HG03520 (cell line): Measurements from ENCODE around the gene ZNF830.
A peak's percentile ranks its signal among the peaks of the same experiment; 100 is the strongest.
"Not testable (repeated sequence)": the region's sequence is repeated elsewhere in the genome, so short reads cannot be mapped to it uniquely, and the experiment has no call there.

ENCODE experiments used
- ATAC-seq: cut with Tn5 transposase; IDR thresholded peaks from one replicate; pipeline ENCODE4 v1.9.1; 2021; ENCODE audit warnings: mild to moderate bottlenecking, moderate library complexity; ENCODE audit not compliant: unreplicated experiment

The ZNF830 gene, protein sequence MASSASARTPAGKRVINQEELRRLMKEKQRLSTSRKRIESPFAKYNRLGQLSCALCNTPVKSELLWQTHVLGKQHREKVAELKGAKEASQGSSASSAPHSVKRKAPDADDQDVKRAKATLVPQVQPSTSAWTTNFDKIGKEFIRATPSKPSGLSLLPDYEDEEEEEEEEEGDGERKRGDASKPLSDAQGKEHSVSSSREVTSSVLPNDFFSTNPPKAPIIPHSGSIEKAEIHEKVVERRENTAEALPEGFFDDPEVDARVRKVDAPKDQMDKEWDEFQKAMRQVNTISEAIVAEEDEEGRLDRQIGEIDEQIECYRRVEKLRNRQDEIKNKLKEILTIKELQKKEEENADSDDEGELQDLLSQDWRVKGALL

GRCh38 chr17:34961093-34961911 is at the start of gene ZNF830, which contains the start of gene CCT6B:
TSS of gene ZNF830 (plus strand) at chr17:34961540. CDS start at chr17:34961567, 27 bp downstream.
TSS of gene CCT6B (minus strand) at chr17:34961460. CDS start at chr17:34961393, 67 bp downstream.
- ATAC-seq = peak; percentile 90

DNA sequence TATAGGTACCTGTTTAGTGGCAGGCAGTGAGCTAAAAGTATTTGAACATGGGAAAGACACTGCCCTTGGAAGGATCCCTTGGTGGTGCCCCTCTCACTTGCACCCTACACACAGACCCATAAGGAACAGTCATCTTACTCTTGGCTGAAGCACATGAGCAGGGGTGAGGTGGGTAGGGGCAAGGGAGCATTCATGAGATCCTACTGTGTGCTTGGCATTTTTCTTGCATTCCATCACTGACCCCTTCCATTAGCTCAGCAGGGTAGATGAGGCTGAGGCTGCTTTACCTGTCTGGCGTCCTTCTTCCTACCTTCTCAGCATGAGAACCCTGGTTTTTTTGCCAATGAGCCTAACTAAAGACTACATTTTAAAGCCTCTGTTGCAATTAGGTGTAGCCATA is 48.3 kb upstream of the ZNF830 start:
- no peak for ATAC-seq

GRCh38 chr17:34916120-34916519 is 45.2 kb upstream of the ZNF830 start:
- no peak for ATAC-seq

DNA sequence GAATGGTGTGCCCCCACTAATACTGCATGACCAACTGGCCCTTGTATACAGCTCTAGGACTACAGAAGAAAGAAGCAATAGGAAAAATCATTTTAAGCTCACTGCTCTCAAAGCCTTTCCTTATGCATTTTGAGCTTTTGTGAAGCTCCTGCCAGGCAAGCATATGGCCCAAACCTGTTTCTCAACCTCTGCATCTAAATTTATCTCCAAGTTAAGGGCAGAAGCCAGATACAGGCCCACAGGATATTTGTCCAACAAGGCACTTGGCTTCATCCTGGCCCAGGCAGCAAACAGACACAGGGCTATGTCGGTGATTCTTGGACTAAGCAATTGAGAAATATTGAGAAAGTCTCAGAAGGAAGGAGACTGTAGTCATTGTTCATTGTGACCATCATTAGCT is 44.0 kb upstream of the ZNF830 start:
- ATAC-seq = no peak

- ATAC-seq = no peak
Observed at GRCh38 chr17:34920676-34921075, 40.7 kb upstream of the ZNF830 start.

GRCh38 chr17:34926661-34927060 is 34.7 kb upstream of the ZNF830 start:
- no peak for ATAC-seq

DNA sequence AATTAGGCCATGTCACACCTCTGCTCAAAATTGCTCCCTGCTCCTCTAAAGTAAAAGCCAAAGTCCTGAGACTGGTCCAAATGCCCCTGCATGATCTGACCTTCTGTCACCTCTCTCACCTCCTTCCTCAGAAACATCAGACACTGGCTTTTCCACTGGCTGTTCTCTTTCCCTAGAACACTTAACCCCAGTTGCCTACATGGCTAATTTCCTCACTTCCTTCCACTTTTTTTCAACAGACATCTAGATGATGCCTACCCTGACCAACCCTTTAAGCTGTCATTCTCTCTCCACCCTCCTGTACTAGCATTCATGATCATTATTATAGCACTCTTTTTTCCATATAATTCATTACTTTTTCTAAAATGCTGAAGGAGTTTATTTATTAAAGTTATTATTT is 31.1 kb upstream of the ZNF830 start:
- ATAC-seq = no peak

- ATAC-seq = not testable (repeated sequence)
Observed at GRCh38 chr17:34950780-34951179, 10.6 kb upstream of the ZNF830 start.

- ATAC-seq = no peak
Observed at GRCh38 chr17:34958438-34958837, 2.9 kb upstream of the ZNF830 start.

- no peak for ATAC-seq
Observed at GRCh38 chr17:34974179-34974578, 12.8 kb downstream of the ZNF830 start.

DNA sequence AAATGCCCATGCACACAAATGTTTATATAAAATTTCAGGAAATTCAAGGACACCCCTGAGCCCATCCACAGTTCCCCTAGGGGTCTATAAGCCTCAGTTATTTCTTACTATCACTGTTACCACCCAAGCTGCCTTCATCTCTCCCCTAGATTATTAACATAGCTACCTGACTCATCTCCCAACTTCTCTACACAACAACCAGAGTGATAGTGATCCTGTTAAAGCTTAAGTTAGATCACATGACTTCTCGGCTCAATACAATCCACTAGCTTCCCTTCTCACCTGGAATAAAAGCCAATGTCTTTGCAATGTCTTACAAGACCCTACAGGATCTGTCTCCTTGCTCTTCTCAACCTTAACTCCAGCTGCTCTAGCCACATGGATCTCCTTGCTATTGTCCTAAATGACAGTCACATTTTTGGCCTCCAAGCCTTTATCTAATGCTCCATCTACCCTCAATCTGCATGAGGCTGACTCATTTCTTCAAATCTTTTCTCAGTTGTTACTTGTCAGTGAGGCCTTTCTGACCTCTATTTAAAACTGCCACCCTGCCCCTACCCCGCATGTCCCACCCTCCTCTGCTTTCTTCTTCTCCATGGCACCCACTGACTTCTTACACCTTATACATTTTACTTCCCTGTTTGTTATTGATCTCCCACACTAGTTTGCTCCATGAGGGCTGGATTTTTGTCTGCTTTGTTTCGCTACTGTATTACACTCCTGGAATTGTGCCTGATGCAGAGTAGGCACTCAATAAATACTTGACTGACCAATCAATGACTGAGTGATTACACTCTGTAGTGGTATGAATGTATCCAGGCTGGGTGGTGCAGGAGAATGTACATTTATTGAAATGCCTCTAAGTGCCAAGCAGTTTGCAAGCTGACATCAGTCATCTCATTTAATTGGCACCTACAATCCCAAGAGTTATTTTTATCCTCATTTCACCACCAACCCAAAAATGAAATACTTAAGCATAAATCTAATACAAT is 13.8 kb downstream of the ZNF830 start:
- ATAC-seq = no peak

DNA sequence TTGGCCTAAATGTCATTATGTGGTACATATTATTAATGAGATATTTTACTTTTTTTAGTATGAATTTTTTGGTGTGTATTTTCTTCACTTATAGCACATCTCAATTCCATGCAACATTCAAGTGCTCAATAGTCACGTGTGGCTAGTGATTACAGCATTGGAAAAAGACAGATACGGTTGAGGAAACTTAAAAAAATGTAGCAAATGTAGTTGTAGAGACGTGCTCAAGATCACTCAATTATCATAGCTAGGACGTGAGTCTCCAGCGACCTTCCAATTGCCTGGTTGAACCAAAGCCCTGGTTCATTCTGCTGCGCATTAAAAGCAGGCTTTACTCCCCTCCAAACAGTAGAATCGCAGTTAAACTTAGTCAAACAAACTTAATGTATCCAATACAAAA is 17.8 kb downstream of the ZNF830 start:
- no peak for ATAC-seq

DNA sequence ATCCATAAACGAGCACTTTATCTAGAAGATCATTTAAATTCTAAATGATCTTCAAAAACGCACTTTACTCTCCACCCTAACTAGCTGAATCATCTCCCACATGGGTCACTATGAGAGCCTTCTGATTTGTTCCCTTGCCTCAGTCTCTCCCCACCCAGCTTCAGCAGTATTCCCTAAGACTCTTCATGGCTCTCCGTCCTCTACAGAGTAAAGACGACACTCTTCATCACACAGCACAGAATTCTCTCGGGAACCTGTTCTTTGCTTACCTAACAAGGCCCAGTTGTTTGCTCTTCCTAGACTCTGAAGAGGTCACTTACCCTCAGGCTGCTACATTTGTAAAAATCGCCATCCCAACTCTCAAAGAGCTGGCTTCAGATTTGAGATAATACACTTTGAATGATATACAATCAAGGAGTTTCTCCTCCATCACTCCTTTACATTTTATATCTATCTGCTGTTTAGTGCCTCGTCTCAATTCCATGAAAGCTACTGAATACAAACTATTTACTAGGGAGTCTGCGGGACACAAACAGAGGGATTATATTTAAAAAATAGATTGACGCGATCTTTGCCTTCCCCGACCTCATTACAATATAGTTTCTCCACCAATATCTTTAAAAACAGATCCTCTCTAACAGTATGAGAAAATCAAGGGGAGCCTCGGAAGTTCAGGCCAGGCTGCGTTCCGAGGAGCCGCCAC is 18.5 kb downstream of the ZNF830 start:
- no peak for ATAC-seq

DNA sequence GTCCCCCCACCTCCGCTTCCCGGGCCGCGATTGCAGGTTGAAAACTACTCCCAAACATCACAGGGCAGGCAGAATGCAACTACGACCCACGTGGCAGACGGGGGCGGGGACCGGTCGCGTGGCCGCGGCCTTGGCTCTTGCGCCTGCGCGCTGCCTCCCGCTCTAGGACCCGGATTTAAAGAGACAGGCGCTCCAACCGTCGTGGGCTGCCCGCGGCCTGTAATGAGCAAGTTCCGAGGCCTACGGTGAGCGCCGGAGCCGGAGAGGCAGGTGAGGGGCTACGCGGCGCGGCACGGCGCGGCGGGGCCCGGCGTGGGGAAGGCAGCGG is 19.0 kb downstream of the ZNF830 start, which contains the start of gene LIG3:
TSS of gene LIG3 (plus strand) at position 160 of the 328 bp plus-strand sequence. CDS start 2,494 bp downstream, outside the sequence.
- peak; percentile 88 for ATAC-seq

DNA sequence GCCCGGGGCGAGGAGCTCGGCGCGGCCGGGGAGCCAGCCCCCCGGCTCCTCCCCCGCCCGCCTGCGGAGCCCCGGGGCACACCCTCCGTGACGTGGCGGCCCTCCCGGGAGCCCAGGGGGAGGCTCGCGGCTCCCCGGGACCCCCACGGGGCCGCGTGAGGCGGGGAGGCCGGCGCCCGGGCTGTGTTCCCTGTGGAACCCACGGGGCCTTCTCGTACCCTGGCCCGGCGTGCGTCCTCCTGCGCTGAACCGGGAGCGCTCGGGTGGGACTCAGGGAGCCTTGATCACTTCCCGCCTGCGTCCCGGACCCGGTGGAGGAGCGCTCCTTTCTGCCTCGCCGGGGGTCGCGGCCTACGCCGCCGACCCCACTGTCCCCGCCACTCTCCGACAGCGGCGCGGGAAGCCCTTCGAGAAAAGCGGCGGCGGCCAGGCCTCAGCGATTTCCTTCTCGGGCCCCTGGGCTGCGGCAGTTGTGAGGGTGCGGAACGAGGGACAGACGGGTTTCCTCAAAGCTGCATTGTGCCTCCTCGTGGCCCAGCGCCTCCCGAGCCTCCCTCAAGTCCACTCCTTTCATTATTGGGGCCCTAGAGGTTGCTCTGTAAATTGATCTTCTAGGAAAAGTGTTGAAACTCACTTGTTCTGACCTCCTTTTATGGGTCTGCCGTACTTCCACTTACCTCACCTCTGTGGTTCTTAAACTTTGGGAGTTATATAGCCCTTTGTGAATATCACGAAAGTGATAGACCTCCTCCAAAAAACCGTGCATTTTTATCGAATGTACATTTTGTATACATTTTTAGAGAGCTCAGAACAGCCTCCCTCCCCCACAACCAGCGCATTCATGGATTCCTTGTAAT is 19.6 kb downstream of the ZNF830 start:
- ATAC-seq = peak; percentile 72

DNA sequence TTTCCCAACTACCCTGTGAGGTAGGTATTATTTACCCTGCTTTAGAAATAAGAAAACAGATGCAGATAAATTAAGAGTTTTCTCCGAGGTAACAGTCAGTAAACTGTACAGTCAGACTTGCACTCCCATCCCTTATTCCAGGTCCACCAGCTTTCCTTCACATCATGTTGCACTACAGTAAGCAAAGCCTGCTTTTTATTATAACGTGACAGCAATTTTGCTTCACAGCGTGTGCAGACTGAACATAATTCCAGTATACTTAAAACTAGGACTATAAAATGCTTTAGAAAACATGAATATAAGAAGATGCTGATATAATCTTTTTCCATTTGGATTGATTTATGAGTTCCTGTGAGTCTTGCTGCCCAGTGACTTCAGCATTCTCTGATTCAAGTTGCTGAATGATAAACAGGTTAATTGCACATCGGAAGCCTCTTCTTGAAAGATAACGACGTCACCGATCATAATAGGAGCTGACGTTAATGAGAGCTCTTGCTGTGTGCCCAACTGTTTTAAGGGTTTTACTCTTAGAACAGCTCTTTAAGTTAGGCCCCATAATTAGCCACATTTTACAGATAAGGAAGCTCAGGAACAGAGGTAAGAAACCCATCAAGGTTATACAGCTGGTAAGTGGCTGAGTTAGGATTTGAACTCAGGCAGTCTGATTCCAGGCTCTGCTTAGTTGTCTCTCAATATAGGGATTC is 20.4 kb downstream of the ZNF830 start:
- ATAC-seq = no peak

DNA sequence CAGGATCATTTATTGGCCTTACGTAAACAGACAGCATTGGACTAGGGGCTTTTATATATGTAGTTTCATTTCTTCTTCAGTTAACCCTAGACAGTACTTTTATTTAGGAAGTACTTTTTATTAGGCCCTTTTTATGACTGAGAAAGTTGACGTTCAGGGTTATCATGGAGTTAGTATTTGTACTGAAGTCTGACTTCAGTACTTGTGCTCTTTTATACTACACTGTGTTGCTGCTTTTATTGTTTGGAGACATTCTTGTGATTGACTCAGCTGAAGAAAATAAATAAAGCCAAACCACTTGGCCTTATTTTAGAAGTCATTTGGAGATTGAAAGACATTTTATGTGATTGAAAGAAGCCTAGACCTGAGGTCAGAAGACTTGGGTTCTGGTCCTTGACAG is 25.9 kb downstream of the ZNF830 start:
- ATAC-seq = no peak

DNA sequence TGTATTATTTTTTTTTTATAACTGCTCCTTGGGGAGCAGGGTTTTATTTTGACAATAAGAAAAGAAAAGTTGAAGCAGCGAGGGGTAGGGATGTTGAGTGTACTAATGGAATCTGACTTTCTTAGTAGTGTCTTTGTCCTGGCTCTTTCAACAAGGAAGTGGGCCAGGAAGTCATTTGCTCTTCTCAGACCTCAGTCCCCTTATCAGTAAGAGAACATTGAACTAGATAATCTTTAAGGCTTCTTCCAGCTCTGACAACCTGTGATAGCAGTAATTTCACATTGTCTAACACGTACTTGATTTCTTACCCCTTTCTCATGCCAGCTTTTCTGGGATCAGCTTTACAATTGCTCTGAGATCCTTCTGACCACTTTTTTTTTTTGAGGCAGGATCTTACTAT is 27.3 kb downstream of the ZNF830 start:
- ATAC-seq = no peak

- ATAC-seq = no peak
Observed at GRCh38 chr17:34989473-34989872, 28.1 kb downstream of the ZNF830 start.
